K562 (cell line): ENCODE data around the gene RERE. TPM values are rescaled to one million over a fixed set of nuclear protein-coding genes. Genes with fewer than 3 reads are reported as not detected.

Source experiments
- FOSL1 ChIP-seq: fragments of 200-800 bp; sonication (Bioruptor generic); conservative IDR thresholded peaks from 2 replicates; pipeline ENCODE4 v1.6.1; 2016; ENCODE audit warnings: missing genetic modification characterization, missing compliant biosample characterization
- MTA2 ChIP-seq: fragments of 450-650 bp; IDR thresholded peaks from 2 replicates; pipeline ENCODE4 v1.6.1; 2016; ENCODE audit warnings: low read depth
- POLR3A ChIP-seq: IDR thresholded peaks from 2 replicates; pipeline ENCODE4 v1.6.1; 2011; ENCODE audit warnings: borderline replicate concordance, mild to moderate bottlenecking, moderate library complexity; ENCODE audit not compliant: insufficient read length, insufficient read depth; ENCODE audit errors: extremely low read depth
- THRA ChIP-seq: fragments of 450-650 bp; IDR thresholded peaks from 2 replicates; pipeline ENCODE4 v1.6.1; 2017; ENCODE audit warnings: mild to moderate bottlenecking, moderate library complexity
- ZEB2 ChIP-seq: fragments of 450-650 bp; IDR thresholded peaks from 2 replicates; pipeline ENCODE4 v1.6.1; 2016
- ZKSCAN3 ChIP-seq: fragments of 250-450 bp; sonication (Bioruptor Pico); IDR thresholded peaks from 2 replicates; pipeline ENCODE4 v1.4.0; 2020
- ZNF197 ChIP-seq: fragments of 200-800 bp; sonication (Bioruptor generic); IDR thresholded peaks from 2 replicates; pipeline ENCODE4 v1.6.1; 2016; ENCODE audit warnings: low read depth, missing genetic modification characterization, missing compliant biosample characterization
- polyA plus RNA-seq, 8 experiments: library from polyadenylated mRNA; depleted of rRNA in 4 of 8; stranded (reverse) in 5 of 8; unstranded in 3 of 8; fragments of >200 nt; fragmentation: Nextera tagmentation in 2 of 8; fragmentation: Illumina TruSeq in 1 of 8; extraction: Ambion mirVana in 2 of 8; extraction: Trizol in 1 of 8; gene quantifications; 2 replicates each; pipeline versions ENCODE4 v1.2.1 to v1.2.3, GENCODE V29; 2011 to 2014; ENCODE audit warnings: inconsistent platforms in 1 of 8, missing spikeins in 1 of 8
- total RNA-seq, 7 experiments: library from RNA; depleted of rRNA in 6 of 7; stranded (reverse); fragments of >200 nt in 6 of 7; fragmentation: Illumina TruSeq in 2 of 7; extraction: Trizol in 2 of 7; gene quantifications; 2 replicates each; pipeline versions ENCODE4 v1.2.1 to v1.2.3, GENCODE V29; 2011 to 2021; ENCODE audit warnings: low replicate concordance in 1 of 7
- TF ChIP-seq, protein P1 (sequence below): fragments of 450-650 bp; IDR thresholded peaks from 2 replicates; pipeline ENCODE4 v1.6.1; 2016; ENCODE audit warnings: mild to moderate bottlenecking, moderate library complexity
- TF ChIP-seq, protein P2 (sequence below): fragments of 450-650 bp; IDR thresholded peaks from 2 replicates; pipeline ENCODE4 v1.6.1; 2017; ENCODE audit warnings: antibody characterized with exemption, mild to moderate bottlenecking

The RERE gene
- total and polyA plus RNA-seq, 9 of the 15 experiments (the other 6 are each of a cell fraction or from before 2014, with no cell fraction given), result 3.0 to 51.5 (median 13.4) TPM

DNA sequence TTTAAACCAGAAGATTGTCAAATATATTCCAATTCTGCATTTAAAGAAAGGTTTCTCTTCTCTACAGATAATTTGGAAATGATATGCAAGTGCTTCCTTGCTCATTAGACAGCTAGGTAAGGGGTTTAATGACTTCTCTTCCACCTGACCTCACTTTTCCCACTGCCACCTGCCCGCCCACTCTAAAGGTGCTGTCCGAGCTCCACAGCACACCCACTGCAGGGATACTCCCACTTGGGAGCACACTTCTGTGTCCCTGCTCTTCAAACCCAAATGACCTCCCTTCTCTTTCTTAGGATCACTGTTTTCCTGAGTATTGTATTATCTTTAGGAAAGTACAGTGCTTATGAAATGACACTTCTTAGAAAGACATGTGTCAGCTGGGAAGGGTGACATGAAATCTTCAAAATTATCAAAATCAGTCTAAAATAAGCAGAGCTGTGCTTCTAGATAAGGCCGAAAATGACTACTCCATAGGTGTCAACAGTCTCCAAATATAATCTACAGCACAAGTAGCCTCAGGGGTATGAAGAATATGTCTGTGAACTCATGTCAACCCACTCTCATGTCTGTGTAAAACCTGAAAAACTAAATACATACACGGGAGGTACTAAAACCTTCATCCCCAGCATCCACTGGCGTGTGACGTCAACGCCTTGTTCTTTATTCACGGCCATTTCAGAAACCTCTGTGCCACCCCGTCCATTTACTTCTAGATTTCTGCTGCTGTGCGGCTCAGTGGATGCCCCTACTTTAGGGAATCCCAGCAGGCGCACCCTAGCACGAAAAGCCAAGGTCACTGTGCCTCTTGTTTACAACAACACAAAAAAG, 428.5 kb downstream of the RERE start (continued):
- TF ChIP-seq, protein P1, sequence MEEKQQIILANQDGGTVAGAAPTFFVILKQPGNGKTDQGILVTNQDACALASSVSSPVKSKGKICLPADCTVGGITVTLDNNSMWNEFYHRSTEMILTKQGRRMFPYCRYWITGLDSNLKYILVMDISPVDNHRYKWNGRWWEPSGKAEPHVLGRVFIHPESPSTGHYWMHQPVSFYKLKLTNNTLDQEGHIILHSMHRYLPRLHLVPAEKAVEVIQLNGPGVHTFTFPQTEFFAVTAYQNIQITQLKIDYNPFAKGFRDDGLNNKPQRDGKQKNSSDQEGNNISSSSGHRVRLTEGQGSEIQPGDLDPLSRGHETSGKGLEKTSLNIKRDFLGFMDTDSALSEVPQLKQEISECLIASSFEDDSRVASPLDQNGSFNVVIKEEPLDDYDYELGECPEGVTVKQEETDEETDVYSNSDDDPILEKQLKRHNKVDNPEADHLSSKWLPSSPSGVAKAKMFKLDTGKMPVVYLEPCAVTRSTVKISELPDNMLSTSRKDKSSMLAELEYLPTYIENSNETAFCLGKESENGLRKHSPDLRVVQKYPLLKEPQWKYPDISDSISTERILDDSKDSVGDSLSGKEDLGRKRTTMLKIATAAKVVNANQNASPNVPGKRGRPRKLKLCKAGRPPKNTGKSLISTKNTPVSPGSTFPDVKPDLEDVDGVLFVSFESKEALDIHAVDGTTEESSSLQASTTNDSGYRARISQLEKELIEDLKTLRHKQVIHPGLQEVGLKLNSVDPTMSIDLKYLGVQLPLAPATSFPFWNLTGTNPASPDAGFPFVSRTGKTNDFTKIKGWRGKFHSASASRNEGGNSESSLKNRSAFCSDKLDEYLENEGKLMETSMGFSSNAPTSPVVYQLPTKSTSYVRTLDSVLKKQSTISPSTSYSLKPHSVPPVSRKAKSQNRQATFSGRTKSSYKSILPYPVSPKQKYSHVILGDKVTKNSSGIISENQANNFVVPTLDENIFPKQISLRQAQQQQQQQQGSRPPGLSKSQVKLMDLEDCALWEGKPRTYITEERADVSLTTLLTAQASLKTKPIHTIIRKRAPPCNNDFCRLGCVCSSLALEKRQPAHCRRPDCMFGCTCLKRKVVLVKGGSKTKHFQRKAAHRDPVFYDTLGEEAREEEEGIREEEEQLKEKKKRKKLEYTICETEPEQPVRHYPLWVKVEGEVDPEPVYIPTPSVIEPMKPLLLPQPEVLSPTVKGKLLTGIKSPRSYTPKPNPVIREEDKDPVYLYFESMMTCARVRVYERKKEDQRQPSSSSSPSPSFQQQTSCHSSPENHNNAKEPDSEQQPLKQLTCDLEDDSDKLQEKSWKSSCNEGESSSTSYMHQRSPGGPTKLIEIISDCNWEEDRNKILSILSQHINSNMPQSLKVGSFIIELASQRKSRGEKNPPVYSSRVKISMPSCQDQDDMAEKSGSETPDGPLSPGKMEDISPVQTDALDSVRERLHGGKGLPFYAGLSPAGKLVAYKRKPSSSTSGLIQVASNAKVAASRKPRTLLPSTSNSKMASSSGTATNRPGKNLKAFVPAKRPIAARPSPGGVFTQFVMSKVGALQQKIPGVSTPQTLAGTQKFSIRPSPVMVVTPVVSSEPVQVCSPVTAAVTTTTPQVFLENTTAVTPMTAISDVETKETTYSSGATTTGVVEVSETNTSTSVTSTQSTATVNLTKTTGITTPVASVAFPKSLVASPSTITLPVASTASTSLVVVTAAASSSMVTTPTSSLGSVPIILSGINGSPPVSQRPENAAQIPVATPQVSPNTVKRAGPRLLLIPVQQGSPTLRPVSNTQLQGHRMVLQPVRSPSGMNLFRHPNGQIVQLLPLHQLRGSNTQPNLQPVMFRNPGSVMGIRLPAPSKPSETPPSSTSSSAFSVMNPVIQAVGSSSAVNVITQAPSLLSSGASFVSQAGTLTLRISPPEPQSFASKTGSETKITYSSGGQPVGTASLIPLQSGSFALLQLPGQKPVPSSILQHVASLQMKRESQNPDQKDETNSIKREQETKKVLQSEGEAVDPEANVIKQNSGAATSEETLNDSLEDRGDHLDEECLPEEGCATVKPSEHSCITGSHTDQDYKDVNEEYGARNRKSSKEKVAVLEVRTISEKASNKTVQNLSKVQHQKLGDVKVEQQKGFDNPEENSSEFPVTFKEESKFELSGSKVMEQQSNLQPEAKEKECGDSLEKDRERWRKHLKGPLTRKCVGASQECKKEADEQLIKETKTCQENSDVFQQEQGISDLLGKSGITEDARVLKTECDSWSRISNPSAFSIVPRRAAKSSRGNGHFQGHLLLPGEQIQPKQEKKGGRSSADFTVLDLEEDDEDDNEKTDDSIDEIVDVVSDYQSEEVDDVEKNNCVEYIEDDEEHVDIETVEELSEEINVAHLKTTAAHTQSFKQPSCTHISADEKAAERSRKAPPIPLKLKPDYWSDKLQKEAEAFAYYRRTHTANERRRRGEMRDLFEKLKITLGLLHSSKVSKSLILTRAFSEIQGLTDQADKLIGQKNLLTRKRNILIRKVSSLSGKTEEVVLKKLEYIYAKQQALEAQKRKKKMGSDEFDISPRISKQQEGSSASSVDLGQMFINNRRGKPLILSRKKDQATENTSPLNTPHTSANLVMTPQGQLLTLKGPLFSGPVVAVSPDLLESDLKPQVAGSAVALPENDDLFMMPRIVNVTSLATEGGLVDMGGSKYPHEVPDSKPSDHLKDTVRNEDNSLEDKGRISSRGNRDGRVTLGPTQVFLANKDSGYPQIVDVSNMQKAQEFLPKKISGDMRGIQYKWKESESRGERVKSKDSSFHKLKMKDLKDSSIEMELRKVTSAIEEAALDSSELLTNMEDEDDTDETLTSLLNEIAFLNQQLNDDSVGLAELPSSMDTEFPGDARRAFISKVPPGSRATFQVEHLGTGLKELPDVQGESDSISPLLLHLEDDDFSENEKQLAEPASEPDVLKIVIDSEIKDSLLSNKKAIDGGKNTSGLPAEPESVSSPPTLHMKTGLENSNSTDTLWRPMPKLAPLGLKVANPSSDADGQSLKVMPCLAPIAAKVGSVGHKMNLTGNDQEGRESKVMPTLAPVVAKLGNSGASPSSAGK, result peak; percentile 20; the same call in 1 of the 2 replicates
- TF ChIP-seq ZEB2, result peak; percentile 74; the same call in 1 of the 2 replicates
- TF ChIP-seq ZNF197 (CRISPR knock-in tag), result 0 out of 2 replicates have a peak, but pooled peaks have one; percentile 13
- peak; percentile 84 for TF ChIP-seq MTA2
- TF ChIP-seq POLR3A, result no peak
- TF ChIP-seq ZKSCAN3 (CRISPR knock-in tag), result no peak
- no peak for TF ChIP-seq THRA
- TF ChIP-seq, protein P2, sequence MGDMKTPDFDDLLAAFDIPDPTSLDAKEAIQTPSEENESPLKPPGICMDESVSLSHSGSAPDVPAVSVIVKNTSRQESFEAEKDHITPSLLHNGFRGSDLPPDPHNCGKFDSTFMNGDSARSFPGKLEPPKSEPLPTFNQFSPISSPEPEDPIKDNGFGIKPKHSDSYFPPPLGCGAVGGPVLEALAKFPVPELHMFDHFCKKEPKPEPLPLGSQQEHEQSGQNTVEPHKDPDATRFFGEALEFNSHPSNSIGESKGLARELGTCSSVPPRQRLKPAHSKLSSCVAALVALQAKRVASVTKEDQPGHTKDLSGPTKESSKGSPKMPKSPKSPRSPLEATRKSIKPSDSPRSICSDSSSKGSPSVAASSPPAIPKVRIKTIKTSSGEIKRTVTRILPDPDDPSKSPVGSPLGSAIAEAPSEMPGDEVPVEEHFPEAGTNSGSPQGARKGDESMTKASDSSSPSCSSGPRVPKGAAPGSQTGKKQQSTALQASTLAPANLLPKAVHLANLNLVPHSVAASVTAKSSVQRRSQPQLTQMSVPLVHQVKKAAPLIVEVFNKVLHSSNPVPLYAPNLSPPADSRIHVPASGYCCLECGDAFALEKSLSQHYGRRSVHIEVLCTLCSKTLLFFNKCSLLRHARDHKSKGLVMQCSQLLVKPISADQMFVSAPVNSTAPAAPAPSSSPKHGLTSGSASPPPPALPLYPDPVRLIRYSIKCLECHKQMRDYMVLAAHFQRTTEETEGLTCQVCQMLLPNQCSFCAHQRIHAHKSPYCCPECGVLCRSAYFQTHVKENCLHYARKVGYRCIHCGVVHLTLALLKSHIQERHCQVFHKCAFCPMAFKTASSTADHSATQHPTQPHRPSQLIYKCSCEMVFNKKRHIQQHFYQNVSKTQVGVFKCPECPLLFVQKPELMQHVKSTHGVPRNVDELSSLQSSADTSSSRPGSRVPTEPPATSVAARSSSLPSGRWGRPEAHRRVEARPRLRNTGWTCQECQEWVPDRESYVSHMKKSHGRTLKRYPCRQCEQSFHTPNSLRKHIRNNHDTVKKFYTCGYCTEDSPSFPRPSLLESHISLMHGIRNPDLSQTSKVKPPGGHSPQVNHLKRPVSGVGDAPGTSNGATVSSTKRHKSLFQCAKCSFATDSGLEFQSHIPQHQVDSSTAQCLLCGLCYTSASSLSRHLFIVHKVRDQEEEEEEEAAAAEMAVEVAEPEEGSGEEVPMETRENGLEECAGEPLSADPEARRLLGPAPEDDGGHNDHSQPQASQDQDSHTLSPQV, result peak; percentile 75
- peak; percentile 84 for TF ChIP-seq FOSL1
